Fibroblast of mammary gland (primary cell): ENCODE results near the gene CDC5L.

Source experiments
- DNase-seq: peaks from one replicate; pipeline ENCODE4 v3.0.0-alpha.2; 2010; ENCODE audit warnings: low read depth
- H3K4me3 ChIP-seq: 2 replicates; pipeline ENCODE4 v1.5.1; 2011; ENCODE audit warnings: low read depth, mild to moderate bottlenecking, low read length, moderate library complexity; ENCODE audit not compliant: control insufficient read depth
- TF ChIP-seq, protein P1 (sequence below): conservative IDR thresholded peaks from 2 replicates; pipeline ENCODE4 v1.5.1; 2011; ENCODE audit warnings: low read depth, low read length, inconsistent platforms; ENCODE audit not compliant: control insufficient read depth, insufficient read depth

CDC5L gene

DNA sequence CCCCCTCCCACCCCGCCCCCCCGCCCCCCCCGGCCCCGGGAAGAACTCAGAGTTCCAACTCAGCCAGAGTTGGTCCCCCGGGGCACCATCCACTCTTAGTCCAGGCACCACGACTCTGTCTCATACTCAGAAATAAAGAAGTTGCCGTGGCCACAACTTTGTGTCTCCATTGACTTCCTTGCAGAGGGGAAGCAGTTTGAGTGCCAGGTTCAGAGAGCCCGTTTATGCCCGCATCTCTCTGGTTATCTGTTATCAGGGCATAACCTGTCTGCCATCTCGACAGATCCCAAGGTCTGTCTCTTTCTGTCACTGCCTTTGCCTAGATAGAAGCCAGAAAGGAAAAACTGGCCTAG lies 605 bp downstream of the CDC5L start:
- H3K4me3 ChIP-seq, result peak overlapping the region; percentile 94
- TF ChIP-seq, protein P1, sequence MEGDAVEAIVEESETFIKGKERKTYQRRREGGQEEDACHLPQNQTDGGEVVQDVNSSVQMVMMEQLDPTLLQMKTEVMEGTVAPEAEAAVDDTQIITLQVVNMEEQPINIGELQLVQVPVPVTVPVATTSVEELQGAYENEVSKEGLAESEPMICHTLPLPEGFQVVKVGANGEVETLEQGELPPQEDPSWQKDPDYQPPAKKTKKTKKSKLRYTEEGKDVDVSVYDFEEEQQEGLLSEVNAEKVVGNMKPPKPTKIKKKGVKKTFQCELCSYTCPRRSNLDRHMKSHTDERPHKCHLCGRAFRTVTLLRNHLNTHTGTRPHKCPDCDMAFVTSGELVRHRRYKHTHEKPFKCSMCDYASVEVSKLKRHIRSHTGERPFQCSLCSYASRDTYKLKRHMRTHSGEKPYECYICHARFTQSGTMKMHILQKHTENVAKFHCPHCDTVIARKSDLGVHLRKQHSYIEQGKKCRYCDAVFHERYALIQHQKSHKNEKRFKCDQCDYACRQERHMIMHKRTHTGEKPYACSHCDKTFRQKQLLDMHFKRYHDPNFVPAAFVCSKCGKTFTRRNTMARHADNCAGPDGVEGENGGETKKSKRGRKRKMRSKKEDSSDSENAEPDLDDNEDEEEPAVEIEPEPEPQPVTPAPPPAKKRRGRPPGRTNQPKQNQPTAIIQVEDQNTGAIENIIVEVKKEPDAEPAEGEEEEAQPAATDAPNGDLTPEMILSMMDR, result no peak
- no peak for DNase-seq

DNA sequence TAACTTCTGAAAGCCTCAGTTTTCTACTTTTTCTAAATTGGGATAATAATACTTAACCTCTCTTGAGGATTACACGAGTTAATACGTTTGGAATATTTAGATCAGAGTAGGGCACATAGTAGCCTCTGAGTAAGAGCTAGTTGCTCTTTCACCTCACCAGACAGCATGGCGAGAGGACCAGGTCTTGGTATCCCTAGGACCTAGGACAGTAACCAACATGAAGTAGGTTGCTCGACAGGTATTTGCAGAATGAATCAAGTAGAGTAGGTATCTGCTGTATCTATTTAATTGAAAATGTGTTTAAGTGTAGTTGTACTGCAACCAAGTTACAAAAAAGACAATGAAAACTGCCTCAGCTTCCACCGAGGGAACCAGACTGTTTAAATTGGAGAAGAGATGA lies 1.4 kb downstream of the CDC5L start:
- DNase-seq, result no peak
- H3K4me3 ChIP-seq, result peak overlapping the region; percentile 94
- TF ChIP-seq, protein P1, result no peak

DNA sequence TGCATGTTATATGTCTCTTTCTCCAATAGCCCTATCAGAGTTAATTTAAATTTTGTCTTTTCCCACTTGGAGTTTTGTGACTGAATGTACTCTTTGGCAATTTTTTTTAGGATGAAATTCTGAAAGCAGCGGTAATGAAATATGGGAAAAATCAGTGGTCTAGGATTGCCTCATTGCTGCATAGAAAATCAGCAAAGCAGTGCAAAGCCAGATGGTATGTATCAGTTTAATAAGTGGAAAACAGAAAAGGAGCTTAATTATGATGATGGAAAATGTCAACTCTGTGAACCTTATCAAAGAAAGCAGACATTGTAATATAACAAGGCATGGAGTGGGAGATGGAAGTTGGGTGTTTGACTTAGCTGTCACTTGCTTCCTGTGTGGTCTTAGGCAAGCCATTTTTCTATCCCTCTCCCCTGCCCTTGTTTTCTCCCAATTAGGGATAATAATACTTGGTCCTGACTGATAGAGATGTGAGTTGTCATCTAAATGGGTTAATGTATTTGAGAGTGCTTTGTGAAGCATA lies 2.7 kb downstream of the CDC5L start:
- DNase-seq, result no peak
- TF ChIP-seq, protein P1, result no peak
- no peak overlapping the region for H3K4me3 ChIP-seq

DNA sequence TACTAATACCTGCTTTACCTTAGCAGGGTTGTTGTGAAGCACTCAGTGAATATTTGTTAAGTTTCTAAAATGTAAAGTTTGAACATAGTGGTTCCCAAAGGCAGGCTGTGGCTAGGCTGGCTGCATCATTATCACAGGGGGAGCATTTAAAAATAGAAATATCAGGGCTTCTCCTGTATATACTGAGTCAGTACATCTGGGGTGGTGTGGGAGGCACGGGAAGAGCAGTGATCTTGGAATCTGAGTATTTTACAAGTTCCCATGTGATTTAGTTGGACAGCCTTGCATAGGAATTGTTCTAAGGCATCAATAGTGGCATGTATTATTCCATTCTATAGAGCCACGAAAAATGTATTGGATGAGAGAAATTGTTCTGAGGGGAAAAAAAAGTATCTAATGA lies 8.0 kb downstream of the CDC5L start:
- DNase-seq, result no peak
- TF ChIP-seq, protein P1, result no peak
- no peak overlapping the region for H3K4me3 ChIP-seq

DNA sequence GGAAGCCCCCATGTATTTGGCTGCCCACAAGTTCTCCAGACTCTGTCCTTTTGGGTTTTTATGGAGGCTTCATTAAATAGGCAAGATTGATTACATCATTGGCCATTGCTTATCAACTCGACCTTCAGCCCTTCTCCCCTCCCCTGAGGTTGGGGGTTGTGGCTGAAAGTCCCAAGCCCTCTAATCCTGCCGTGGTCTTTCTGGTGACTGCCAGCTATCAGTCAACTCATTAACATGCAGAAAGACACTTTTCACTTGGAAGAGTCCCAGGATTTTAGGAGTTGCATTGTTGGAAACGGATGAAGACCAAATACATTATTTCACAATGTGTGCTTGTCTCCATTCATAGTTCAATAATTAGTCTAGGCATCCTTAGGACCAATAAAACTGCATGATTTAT lies 9.5 kb downstream of the CDC5L start:
- H3K4me3 ChIP-seq, result no peak overlapping the region
- DNase-seq, result no peak
- TF ChIP-seq, protein P1, result no peak

DNA sequence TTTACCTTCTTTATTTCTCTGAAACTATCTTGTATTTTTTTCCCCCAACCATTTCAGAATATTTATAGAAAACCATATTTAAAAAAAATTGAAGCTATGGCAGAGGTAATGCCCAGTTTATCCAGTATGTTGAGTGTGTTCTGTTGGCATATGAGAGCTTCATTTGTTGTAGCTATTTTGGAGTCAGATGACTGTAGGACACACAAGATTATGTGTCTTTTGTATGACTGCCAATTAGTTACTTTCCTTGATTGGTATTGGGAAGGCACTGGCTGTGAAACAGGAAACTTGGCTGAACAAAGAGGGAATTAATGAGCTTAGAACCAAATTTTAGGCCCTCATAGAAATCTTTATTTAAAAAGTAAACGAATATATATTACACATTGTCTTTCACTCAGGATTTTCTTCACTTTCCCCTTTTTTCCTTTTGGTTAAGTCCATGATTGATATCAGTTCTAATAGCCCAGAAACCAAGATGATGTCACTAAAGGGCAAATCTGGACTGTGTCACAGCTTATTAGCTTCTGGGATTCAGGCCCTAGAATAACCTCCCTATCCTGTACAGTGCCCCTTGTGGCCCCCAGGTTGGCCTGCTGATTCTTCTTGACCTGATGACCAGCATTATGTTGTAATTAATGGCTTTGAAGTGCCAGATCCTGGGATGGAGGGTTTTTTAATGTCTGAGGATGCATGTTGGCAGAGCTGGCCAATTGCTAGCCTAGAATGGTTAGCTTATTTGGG lies 10.1 kb downstream of the CDC5L start:
- no peak overlapping the region for H3K4me3 ChIP-seq
- no peak for DNase-seq
- TF ChIP-seq, protein P1, result no peak
